Stimulated activated CD4-positive, alpha-beta T cell treated with anti-CD3 and anti-CD28 coated beads, TNF-alpha, amount 100 ng/mL, for 24 hours (primary cell): ENCODE measurements around the gene GRHL1.
"Not testable (repeated sequence)": the region's sequence is repeated elsewhere in the genome, so short reads cannot be mapped to it uniquely, and the experiment has no call there.

Experiments
- DNase-seq, 3 experiments: peaks; one replicate each; pipeline ENCODE4 v3.0.0-alpha.2; 2020; ENCODE audit warnings: low read depth in 3 of 3

Gene GRHL1

GRCh38 chr2:10026940-10027569 lies 75.6 kb downstream of the GRHL1 start:
- no peak for DNase-seq

GRCh38 chr2:10027660-10028330 lies 76.3 kb downstream of the GRHL1 start:
- no peak for DNase-seq

GRCh38 chr2:10028407-10028987 lies 77.0 kb downstream of the GRHL1 start:
- no peak for DNase-seq

GRCh38 chr2:10028988-10029874 lies 77.7 kb downstream of the GRHL1 start:
- peak in 1 of 3 experiments; percentile 45 for DNase-seq

- DNase-seq = no peak
These were observed 78.4 kb downstream of the GRHL1 start for GRCh38 chr2:10029875-10030223.

- DNase-seq = no peak
These were observed 78.8 kb downstream of the GRHL1 start for GRCh38 chr2:10030311-10030736.

- not testable (repeated sequence) for DNase-seq
These were observed 79.3 kb downstream of the GRHL1 start for GRCh38 chr2:10030798-10031197.

- no peak for DNase-seq
These were observed 80.6 kb downstream of the GRHL1 start for GRCh38 chr2:10031886-10032745.

GRCh38 chr2:10032746-10033105 lies 81.2 kb downstream of the GRHL1 start:
- no peak for DNase-seq

- DNase-seq = no peak
These were observed 81.9 kb downstream of the GRHL1 start for GRCh38 chr2:10033251-10034006.

- no peak for DNase-seq
These were observed 83.0 kb downstream of the GRHL1 start for GRCh38 chr2:10034333-10035052.

GRCh38 chr2:10035053-10035422 lies 83.5 kb downstream of the GRHL1 start:
- DNase-seq = no peak

GRCh38 chr2:10035633-10036032 lies 84.1 kb downstream of the GRHL1 start:
- DNase-seq = no peak

- DNase-seq = peak in 1 of 3 experiments; percentile 28
These were observed 84.8 kb downstream of the GRHL1 start for GRCh38 chr2:10036095-10036884.

- no peak for DNase-seq
These were observed 86.6 kb downstream of the GRHL1 start for GRCh38 chr2:10038123-10038522.

- DNase-seq = no peak
These were observed 87.2 kb downstream of the GRHL1 start for GRCh38 chr2:10038716-10039115.

- no peak for DNase-seq
These were observed 88.3 kb downstream of the GRHL1 start for GRCh38 chr2:10039658-10040410.

GRCh38 chr2:10041711-10042110 lies 90.2 kb downstream of the GRHL1 start:
- no peak for DNase-seq
